Suprapubic skin (tissue), 3 donors: ENCODE data around the gene AKR1E2.

Experiments used
- CTCF ChIP-seq, 2 donors: fragments of 200-600 bp in 1 of 2; fragments of 450-650 bp in 1 of 2; sonication (generic) in 1 of 2; IDR thresholded peaks; one replicate each; pipeline ENCODE4 v1.5.1; 2016 to 2019; ENCODE audit warnings: antibody characterized with exemption in 2 of 2, mild to moderate bottlenecking in 1 of 2, moderate library complexity in 1 of 2
- POLR2A ChIP-seq, 2 donors: fragments of 450-650 bp; IDR thresholded peaks; one replicate each; pipeline ENCODE4 v1.6.1; 2017; ENCODE audit warnings: antibody characterized with exemption in 2 of 2, mild to moderate bottlenecking in 2 of 2, moderate library complexity in 2 of 2

GRCh38 chr10:4813023-4813422, 13.0 kb upstream of the AKR1E2 start:
- TF ChIP-seq CTCF (IDR thresholded peaks at IDR 0.05) (no peak), POLR2A (IDR thresholded peaks at IDR 0.05) (no peak)
